HFF-Myc (cell line): ENCODE measurements around the gene CENPW.

ENCODE experiments used
- DNase-seq: peaks from one replicate; pipeline ENCODE4 v3.0.0-alpha.2; 2011; ENCODE audit warnings: low read depth; ENCODE audit errors: extremely low read depth
- H3K4me3 ChIP-seq: replicated peaks from 2 replicates; pipeline ENCODE4 v1.5.1; 2011; ENCODE audit warnings: low read depth, mild to moderate bottlenecking, control low read depth, low read length
- TF ChIP-seq, protein P1 (sequence below): IDR thresholded peaks from 2 replicates; pipeline ENCODE4 v1.5.1; 2012; ENCODE audit warnings: mild to moderate bottlenecking, low read depth, low read length, control low read depth; ENCODE audit errors: missing control alignments

Gene CENPW

DNA sequence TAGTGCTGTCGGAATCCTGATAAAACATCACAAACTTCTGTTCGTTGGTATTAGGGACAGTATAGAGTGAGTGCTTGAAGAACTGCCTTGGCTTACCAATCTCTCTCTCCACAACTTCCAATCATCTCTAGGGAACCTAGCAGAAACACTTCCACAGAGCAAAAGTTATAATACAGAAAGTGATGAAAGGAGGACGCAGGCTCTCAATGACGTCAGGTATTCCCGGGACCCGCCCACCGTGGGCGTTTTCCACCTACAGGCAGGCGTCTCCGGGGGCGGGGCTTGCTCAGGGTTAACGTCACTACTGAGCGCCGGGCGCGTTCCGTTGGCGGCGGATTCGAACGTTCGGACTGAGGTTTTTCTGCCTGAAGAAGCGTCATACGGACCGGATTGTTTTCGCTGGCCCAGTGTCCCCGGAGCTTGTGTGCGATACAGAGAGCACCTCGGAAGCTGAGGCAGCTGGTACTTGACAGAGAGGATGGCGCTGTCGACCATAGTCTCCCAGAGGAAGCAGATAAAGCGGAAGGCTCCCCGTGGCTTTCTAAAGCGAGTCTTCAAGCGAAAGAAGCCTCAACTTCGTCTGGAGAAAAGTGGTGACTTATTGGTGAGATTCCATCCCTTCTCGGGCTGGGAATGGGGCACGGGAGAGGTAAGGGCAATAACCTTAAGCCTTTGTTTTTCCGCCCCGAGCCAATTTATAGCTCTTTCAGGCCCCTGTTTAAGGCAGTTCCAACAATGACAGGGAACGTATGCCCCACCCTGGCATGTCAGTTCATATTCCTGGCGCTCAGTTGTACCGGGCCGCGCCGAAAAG lies at the start of gene CENPW:
TSS of gene CENPW (plus strand) at position 320 of the 814 bp plus-strand sequence. CDS start at position 479, 159 bp downstream.
- H3K4me3 ChIP-seq = peak within 1 kb of the TSS; percentile 54
- peak; percentile 53 for DNase-seq
- TF ChIP-seq, protein P1, sequence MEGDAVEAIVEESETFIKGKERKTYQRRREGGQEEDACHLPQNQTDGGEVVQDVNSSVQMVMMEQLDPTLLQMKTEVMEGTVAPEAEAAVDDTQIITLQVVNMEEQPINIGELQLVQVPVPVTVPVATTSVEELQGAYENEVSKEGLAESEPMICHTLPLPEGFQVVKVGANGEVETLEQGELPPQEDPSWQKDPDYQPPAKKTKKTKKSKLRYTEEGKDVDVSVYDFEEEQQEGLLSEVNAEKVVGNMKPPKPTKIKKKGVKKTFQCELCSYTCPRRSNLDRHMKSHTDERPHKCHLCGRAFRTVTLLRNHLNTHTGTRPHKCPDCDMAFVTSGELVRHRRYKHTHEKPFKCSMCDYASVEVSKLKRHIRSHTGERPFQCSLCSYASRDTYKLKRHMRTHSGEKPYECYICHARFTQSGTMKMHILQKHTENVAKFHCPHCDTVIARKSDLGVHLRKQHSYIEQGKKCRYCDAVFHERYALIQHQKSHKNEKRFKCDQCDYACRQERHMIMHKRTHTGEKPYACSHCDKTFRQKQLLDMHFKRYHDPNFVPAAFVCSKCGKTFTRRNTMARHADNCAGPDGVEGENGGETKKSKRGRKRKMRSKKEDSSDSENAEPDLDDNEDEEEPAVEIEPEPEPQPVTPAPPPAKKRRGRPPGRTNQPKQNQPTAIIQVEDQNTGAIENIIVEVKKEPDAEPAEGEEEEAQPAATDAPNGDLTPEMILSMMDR = no peak

DNA sequence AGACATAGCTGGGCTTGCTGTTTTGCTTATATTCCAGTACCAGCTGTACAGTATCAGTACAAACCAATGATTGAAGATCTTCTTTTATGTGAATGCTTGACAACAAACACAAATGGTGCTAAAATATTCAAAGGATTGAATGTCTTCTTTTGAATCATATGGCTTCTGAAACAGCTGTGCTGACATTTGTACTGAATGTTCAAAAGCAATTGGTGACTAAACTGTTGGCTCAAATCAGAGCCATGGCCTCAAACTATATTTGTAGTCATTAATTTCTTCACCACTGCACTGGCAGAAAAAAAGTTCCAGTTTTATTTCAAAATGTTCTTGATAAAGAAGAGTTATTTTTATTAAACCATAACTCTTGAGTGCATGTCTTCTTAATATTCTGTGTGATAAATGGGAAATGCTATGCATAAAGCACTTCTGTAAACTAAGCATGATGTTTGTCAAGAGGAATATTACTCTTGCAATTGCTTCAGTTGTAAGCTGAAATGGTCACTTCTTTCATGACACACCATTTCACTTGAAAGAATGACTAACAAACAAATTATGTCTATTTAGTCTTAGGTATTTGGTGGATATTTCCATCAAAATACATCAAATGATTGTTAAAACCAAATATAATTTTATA lies 45.9 kb upstream of the CENPW start:
- TF ChIP-seq, protein P1 = no peak
- H3K4me3 ChIP-seq = no peak overlapping the region
- no peak for DNase-seq

DNA sequence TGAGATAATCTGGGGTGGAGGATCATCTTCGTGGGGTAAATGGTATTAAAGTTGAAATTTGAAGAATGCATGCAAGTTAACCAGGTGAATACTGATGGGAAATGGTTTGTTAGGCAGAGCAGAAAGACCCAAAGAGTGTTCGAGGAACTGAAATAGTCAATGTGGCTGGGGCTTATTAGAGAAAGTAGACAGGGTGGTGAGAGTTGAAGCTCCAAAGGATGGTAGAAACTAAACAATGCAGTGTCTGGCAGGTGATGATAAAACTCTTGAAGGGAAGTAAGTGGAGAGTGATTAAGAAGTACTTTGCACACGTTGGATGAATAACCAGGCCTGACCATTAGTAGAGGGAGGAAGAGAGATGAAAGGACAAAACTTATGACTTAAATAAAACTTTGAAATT lies 39.8 kb upstream of the CENPW start:
- no peak overlapping the region for H3K4me3 ChIP-seq
- TF ChIP-seq, protein P1 = no peak
- DNase-seq = no peak

DNA sequence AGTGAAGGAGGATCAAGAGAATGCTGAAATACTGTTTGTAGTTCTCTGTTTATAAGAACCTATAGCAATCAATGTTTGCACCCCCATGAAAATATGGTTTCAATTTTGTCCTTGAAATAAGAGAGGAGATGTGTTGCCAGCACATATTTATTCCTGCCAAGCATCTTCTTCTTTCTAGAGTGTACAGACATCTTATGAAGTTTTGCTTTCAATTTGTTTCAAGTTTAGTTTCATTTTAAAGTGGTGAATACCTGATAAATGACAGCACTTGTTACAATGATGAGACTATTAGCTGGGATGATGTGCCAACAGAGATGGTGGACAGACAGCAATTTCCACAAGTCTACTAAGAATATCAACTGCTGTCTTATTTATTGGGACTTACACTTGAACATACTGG lies 39.2 kb upstream of the CENPW start:
- DNase-seq = no peak
- TF ChIP-seq, protein P1 = no peak
- H3K4me3 ChIP-seq = no peak overlapping the region

DNA sequence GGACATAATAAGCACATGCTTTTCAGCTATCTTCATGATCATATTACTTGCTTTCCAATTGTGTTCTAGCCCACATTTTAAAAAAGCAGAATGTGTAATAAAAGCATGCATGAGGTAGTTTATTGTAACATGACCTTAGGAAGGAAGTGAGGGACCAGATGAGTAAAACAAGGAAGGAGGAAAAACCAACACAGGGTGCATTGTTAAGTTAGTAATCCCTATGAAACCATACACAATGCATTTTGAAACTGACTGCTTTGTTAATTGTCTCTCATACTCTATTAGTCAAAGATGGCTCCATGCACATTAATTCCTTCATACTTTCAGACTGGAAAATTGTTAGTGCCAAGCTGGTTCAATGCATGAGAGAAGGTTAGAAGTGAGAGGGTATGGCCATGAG lies 37.7 kb upstream of the CENPW start:
- H3K4me3 ChIP-seq = no peak overlapping the region
- TF ChIP-seq, protein P1 = no peak
- no peak for DNase-seq

DNA sequence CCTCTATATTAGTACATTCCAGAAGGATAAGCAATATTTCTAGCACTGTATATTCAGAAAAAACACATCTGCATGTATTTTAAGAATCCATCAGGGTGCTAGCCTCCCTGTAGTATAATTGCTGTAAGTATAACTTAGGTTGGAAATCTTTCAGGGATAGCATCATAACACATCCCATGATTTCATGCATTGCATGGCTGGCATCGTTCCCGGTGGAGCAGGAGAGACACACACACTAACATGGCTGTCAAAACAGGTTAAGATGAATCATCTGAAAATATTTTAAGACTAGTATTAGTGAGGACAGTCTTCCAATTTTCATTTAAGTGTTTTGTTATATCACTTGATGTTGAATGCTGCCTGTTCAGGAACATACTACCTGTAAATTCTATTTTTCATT lies 32.1 kb upstream of the CENPW start:
- H3K4me3 ChIP-seq = no peak overlapping the region
- TF ChIP-seq, protein P1 = no peak
- peak; percentile 30 for DNase-seq
